ENCODE measurements around the gene NRSN1. TPM values are rescaled to one million over a fixed set of nuclear protein-coding genes. Genes with fewer than 3 reads are reported as not detected.

The NRSN1 gene
- total RNA-seq = not detected in 2 replicates

GRCh38 chr6:24125980-24126379 is at the start of gene NRSN1:
Gene NRSN1, plus strand, starts transcription at chr6:24126215. Its CDS starts 8,113 bp downstream, at chr6:24134328.

Other genes starting within 250 kb of the NRSN1 start
- 0.03 TPM in 1 of 2 replicates, not detected in the other for gene DCDC2, start 231.8 kb downstream of the NRSN1 start, total RNA-seq